Measurements from ENCODE around the gene DYSF.

DNA sequence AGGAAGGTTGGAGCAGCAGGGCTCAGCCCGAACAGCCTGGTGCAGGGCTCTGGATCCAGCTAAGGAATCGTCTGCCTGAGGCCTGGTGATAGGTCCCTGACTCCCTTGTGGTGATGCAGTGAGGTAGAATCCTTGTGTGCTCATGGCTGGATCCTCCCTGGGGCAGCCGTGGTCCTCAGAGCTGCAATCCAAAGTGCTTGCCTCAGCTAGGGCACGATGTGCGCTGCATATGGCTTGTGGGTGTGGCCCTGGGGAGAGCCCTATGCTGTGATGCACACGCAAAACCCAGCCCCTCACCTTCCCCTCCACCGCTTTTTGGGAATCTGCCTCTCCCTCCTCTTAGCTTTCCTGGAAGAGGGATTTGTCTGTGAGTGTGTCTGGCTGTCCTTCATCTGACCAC is 142.2 kb downstream of the DYSF start:
- TF ChIP-seq, protein P1, sequence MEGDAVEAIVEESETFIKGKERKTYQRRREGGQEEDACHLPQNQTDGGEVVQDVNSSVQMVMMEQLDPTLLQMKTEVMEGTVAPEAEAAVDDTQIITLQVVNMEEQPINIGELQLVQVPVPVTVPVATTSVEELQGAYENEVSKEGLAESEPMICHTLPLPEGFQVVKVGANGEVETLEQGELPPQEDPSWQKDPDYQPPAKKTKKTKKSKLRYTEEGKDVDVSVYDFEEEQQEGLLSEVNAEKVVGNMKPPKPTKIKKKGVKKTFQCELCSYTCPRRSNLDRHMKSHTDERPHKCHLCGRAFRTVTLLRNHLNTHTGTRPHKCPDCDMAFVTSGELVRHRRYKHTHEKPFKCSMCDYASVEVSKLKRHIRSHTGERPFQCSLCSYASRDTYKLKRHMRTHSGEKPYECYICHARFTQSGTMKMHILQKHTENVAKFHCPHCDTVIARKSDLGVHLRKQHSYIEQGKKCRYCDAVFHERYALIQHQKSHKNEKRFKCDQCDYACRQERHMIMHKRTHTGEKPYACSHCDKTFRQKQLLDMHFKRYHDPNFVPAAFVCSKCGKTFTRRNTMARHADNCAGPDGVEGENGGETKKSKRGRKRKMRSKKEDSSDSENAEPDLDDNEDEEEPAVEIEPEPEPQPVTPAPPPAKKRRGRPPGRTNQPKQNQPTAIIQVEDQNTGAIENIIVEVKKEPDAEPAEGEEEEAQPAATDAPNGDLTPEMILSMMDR (conservative IDR thresholded peaks at IDR 0.05; ENCODE audit: low read length): no peak
- TF ChIP-seq EZH2phosphoT487 (IDR thresholded peaks at IDR 0.05; ENCODE audit: borderline replicate concordance, low read depth, low read length): no peak
